WTC11 (cell line): ENCODE data around the gene RRAD.

Experiments
- CTCF ChIP-seq: fragments of 200-600 bp; IDR thresholded peaks from 2 replicates; pipeline ENCODE4 v1.8.0; 2022; ENCODE audit warnings: antibody characterized with exemption
- E2F4 ChIP-seq: sonication (generic); formaldehyde crosslinking; IDR thresholded peaks from 2 replicates; pipeline ENCODE4 v1.8.1; 2022; ENCODE audit warnings: low read depth, mild to moderate bottlenecking, moderate library complexity, missing genetic modification reagents, borderline replicate concordance
- E2F5 ChIP-seq: sonication (generic); formaldehyde crosslinking; IDR thresholded peaks from 2 replicates; pipeline ENCODE4 v1.8.1; 2022; ENCODE audit warnings: mild to moderate bottlenecking, moderate library complexity, missing genetic modification reagents
- ETV6 ChIP-seq: sonication (generic); formaldehyde crosslinking; IDR thresholded peaks from 2 replicates; pipeline ENCODE4 v1.8.1; 2022; ENCODE audit warnings: mild to moderate bottlenecking, missing genetic modification reagents
- FOXJ3 ChIP-seq: sonication (generic); formaldehyde crosslinking; IDR thresholded peaks from 2 replicates; pipeline ENCODE4 v1.9.0; 2021; ENCODE audit warnings: missing genetic modification reagents, mild to moderate bottlenecking, borderline replicate concordance
- JAZF1 ChIP-seq: fragments of 250-450 bp; sonication (Bioruptor Pico); IDR thresholded peaks from 2 replicates; pipeline ENCODE4 v1.9.0; 2021; ENCODE audit warnings: moderate library complexity, mild to moderate bottlenecking, inconsistent platforms
- MLX ChIP-seq: sonication (generic); formaldehyde crosslinking; IDR thresholded peaks from 2 replicates; pipeline ENCODE4 v1.8.1; 2023; ENCODE audit warnings: mild to moderate bottlenecking, missing genetic modification reagents, moderate library complexity
- NFE2L1 ChIP-seq: sonication (generic); formaldehyde crosslinking; IDR thresholded peaks from 2 replicates; pipeline ENCODE4 v1.8.1; 2023; ENCODE audit warnings: missing genetic modification reagents
- PREB ChIP-seq: sonication (generic); formaldehyde crosslinking; IDR thresholded peaks from 2 replicates; pipeline ENCODE4 v1.8.1; 2022; ENCODE audit warnings: mild to moderate bottlenecking, missing genetic modification reagents, moderate library complexity, borderline replicate concordance
- USF1 ChIP-seq: sonication (generic); formaldehyde crosslinking; IDR thresholded peaks from 2 replicates; pipeline ENCODE4 v1.8.0; 2022; ENCODE audit warnings: mild to moderate bottlenecking, missing genetic modification reagents

GRCh38 chr16:66906916-66907836 is 18.2 kb downstream of the RRAD start:
- TF ChIP-seq CTCF (no peak), JAZF1 (CRISPR knock-in tag) (no peak), PREB (no peak), E2F5 (no peak), NFE2L1 (no peak), ETV6 (CRISPR knock-in tag) (no peak), MLX (CRISPR knock-in tag) (no peak), FOXJ3 (no peak), USF1 (CRISPR knock-in tag) (no peak), E2F4 (CRISPR knock-in tag) (no peak)
